HS-5 (cell line): Measurements from ENCODE around the gene USP24.

ENCODE experiments used
- DNase-seq: peaks from one replicate; pipeline ENCODE4 v3.0.0-alpha.2; 2012; ENCODE audit warnings: low read depth

The USP24 gene

DNA sequence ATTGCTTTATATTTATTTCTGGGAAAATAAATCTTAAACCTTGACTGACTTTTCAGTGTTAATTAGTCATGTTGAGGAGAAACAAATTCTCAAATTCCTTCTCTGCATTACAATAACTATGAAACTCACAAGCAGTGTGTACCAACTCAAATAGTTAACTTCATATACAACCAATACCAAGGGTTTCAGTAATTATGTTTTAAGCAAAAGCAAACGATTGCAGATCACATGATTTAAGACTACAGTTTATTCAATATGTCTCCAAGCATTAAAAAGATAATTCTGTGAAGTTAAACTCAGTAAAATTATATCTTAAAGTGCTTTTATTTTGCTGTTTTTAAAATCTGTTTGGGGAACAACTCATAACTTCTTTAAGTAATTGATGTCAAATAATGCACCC is 147.2 kb downstream of the USP24 start:
- DNase-seq: no peak

DNA sequence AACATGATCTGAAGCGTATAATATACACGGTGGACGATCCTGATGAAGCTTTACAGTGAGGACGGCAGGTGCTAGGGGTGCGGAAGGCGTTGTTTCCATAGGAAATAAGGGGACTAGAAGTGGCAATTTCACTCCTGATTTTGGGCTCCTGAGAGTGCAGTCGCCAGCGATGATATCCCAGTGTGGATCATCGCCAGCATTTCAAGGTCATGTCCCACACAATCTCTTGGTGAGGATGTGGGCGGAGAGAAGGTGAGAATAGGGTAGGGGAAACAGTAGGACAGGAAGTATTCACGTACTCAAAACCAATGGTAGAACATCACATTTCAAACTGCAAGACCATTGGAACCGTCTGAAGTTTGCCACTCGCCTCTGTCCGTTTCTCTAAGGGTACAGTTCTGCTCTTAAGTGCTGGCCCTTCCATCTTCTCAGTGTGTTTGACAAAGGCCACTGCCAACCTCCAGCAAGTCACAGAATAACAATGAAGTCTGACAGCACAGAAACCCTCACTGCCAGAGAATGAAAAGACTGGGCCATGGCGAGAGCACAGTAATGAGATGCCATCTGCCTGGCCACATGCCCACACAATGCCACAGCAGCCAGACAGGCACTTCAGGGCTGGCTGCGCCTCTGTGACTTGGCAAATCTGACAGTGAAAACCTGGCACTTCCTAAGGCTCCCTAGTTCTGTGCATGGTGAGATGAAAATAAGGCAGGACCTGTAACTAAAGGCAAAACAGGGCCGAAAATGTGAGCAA is 148.0 kb downstream of the USP24 start:
- no peak for DNase-seq

- DNase-seq: no peak
Measured at GRCh38 chr1:55065648-55066047, 149.5 kb downstream of the USP24 start.

DNA sequence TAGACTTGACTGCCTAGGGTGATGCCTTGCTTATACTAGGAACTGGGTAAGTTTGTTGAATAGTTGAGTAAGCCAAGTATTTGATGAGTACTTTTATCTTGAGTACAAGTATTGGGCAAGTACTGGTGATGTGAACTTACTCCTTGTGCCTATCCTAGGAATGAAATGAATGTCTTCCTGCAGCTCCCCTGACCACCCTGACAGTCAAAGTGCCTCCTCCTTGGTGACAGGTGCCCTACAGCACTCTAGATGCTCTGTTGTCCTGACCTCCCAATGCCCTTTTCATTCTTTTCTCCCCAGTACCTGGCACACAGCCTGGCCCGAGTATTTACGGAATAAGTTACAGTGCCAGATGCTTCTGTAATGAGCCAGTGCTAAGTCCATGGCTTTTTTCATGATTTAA is 150.3 kb downstream of the USP24 start:
- DNase-seq: no peak

- no peak for DNase-seq
Measured at GRCh38 chr1:55064071-55064581, 151.0 kb downstream of the USP24 start.

DNA sequence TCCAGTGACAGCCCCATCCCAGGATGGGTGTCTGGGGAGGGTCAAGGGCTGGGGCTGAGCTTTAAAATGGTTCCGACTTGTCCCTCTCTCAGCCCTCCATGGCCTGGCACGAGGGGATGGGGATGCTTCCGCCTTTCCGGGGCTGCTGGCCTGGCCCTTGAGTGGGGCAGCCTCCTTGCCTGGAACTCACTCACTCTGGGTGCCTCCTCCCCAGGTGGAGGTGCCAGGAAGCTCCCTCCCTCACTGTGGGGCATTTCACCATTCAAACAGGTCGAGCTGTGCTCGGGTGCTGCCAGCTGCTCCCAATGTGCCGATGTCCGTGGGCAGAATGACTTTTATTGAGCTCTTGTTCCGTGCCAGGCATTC is 151.6 kb downstream of the USP24 start:
- DNase-seq: no peak

DNA sequence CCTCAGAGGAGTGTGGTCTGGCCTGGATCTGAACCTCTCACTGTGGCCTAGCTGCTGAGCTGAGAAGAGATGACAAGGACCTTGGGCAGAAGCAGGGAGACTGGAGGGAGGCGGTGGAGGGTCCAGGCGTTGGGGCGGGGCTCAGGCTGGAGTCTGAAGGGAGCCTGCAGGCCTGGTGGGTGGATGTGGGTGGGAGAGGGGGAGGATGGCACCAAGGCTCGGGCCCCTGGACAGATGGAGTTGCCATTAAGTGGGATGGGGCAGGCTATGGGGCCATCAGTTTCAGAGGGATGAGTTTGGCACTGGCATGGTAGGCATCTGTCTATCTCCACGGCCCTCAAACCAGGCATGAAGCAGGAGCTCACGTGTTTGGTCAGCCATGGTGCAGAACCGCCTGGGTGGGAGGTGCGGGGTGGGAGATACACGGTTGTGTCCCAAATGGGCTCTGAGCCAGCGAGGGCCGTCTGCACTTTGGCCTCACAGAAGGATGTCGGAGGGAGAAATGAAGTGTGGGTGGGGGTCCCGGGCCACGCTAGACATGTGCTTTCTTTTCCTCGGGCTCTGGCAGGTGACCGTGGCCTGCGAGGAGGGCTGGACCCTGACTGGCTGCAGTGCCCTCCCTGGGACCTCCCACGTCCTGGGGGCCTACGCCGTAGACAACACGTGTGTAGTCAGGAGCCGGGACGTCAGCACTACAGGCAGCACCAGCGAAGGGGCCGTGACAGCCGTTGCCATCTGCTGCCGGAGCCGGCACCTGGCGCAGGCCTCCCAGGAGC is 152.2 kb downstream of the USP24 start:
- DNase-seq: no peak

GRCh38 chr1:55061706-55062321 is 153.3 kb downstream of the USP24 start:
- DNase-seq: no peak

DNA sequence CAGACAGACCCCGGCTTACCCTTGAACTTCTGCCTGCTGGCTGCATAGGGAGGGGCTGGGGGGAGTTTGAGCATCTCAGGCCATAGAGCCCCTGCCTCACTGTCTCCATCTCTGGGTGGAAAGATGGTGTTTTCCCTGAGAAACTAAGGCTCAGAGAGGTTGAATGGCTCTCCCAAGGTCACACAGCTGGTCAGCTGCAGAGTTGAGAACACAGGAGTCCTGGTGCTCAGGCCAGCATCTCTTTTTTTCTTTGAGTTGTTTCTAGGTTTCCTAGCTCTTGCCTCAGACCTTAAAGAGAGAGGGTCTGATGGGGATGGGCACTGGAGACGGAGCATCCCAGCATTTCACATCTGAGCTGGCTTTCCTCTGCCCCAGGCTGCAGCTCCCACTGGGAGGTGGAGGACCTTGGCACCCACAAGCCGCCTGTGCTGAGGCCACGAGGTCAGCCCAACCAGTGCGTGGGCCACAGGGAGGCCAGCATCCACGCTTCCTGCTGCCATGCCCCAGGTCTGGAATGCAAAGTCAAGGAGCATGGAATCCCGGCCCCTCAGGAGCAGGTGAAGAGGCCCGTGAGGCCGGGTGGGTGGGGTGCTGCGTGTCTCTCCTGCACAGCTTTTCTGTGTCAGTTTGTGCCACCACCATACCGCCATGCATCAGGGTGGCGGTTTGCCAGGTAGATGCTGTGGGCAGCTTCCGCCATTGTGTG is 154.0 kb downstream of the USP24 start:
- no peak for DNase-seq

- no peak for DNase-seq
Measured at GRCh38 chr1:55060133-55060999, 154.8 kb downstream of the USP24 start.

- no peak for DNase-seq
Measured at GRCh38 chr1:55059302-55060132, 155.6 kb downstream of the USP24 start.

DNA sequence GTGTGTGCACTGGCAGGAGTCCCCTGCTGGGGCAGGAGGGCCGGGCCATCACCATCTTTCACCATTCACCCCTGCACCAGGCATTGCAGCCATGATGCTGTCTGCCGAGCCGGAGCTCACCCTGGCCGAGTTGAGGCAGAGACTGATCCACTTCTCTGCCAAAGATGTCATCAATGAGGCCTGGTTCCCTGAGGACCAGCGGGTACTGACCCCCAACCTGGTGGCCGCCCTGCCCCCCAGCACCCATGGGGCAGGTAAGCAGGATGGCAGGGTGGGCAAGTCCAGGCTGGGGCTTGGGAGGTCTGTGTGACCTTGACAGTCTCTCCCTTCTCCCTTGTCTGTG is 157.2 kb downstream of the USP24 start:
- no peak for DNase-seq

GRCh38 chr1:55057270-55057955 is 157.8 kb downstream of the USP24 start:
- no peak for DNase-seq

DNA sequence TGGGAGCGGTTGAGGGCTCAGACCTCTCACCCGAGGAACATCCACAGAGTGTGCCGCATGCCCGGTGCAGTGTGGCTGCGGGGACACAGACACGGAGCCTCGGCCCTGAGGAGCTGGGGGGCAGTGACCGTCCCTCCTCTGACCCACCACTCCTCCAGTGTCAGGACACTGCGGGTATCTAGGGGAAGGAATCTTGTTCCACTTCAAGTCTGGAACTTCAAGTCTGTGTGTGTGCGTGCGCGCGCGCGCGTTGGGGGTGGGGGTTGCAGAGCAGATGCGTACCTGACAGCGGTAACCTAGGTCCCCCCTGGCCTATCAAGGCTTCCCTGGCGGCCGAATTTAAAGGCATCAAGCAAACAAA is 158.6 kb downstream of the USP24 start:
- DNase-seq: no peak

- no peak for DNase-seq
Measured at GRCh38 chr1:55055951-55056631, 159.1 kb downstream of the USP24 start.

GRCh38 chr1:55055084-55055882 is 159.9 kb downstream of the USP24 start:
- DNase-seq: no peak

DNA sequence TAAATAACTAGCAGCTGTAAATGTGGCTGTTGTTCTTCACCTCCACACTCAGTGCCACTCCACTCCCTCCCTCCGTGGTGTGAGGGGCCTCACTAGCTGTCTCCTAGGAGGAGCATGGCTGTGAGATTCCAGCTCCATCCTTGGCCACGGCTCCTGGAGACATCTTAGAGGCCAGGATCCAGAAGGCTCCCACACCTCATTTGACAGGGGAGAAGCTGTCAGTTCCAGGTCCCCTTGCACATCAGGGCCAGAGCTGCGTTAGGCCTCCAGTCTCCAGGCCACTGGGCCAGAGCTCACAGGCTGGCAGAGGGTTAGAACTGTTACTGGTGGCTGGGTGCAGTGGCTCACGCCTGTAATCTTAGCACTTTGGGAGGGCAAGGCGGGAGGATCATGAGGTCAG is 160.8 kb downstream of the USP24 start:
- no peak for DNase-seq

DNA sequence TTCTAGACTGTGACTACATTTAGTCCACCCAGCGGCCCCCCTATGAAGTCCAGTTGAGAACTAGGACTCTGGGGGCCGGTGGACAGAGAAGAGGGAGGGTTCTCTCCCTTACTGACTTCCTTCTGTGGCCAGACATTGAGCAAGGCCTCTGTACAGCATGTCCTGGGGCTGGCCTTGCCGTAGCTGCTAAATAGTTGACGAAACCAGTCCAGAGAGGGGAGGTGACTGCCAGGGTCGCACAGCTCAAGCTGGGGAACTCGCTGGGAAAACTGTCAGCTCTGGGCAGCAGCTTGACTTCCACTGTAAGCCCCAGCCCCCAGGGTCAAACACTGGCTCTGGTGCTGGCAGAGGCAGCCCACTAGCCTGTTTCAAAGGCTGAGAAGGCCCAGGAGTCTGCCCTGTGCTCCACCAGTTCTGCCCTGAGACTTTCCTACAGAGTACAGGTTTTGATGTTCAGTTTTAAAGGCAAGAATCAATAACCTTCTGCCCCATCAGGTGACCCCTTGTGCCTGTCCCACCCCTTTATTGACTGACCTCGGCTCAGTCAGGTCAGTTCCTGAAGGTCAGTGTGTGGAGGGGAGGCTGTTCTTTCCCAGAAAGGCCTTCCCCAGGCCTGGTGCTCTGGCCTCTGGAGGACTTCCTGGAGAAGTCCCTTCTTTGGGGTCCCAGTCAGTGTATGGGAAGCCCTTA is 161.8 kb downstream of the USP24 start:
- DNase-seq: no peak
